HEK293 (cell line): ENCODE data around the gene TNN.

ENCODE experiments used
- CTCF ChIA-PET: fragments of 350-600 bp; formaldehyde crosslinking; extraction: SDS; loops from one replicate; lab custom pipeline; 2021; ENCODE audit warnings: antibody characterized with exemption; lab: Yijun Ruan, JAX
- POLR2A ChIA-PET: fragments of 300-600 bp; formaldehyde crosslinking; extraction: SDS; loops from one replicate; lab custom pipeline; 2020; ENCODE audit warnings: antibody characterized with exemption, inconsistent platforms; lab: Yijun Ruan, JAX
- H3K27ac ChIP-seq: fragments of 200-500 bp; sonication (Bioruptor generic); 2 replicates; pipeline ENCODE4 v1.5.1; 2014; ENCODE audit warnings: low read depth, low read length, control low read depth, inconsistent platforms; ENCODE audit errors: extremely low read depth
- H3K36me3 ChIP-seq, 2 experiments: fragments of 200-500 bp in 1 of 2; sonication (Bioruptor generic) in 1 of 2; 1 replicate in 1 of 2; 2 replicates in 1 of 2; pipeline ENCODE4 v1.5.1; 2014 to 2017; ENCODE audit warnings: inconsistent platforms in 2 of 2, low read length in 2 of 2; ENCODE audit not compliant: control insufficient read depth in 2 of 2, insufficient read depth in 1 of 2
- H3K4me1 ChIP-seq: fragments of 200-500 bp; sonication (Bioruptor generic); 2 replicates; pipeline ENCODE4 v1.5.1; 2014; ENCODE audit warnings: mild to moderate bottlenecking, low read length, inconsistent platforms; ENCODE audit not compliant: control insufficient read depth, insufficient read depth
- H3K4me3 ChIP-seq: 2 replicates; pipeline ENCODE4 v1.5.1; 2011; ENCODE audit warnings: low read depth, mild to moderate bottlenecking, control low read depth, low read length, moderate library complexity
- H3K9me3 ChIP-seq: fragments of 200-500 bp; sonication (Bioruptor generic); 2 replicates; pipeline ENCODE4 v1.5.1; 2014; ENCODE audit warnings: low read depth, low read length, inconsistent platforms; ENCODE audit not compliant: control insufficient read depth, insufficient read depth
- ATF2 ChIP-seq: fragments of 450-650 bp; formaldehyde crosslinking; IDR thresholded peaks from 2 replicates; pipeline ENCODE4 v1.5.1; 2016; ENCODE audit warnings: missing biosample characterization, missing genetic modification characterization, low read depth
- FEZF1 ChIP-seq: fragments of 450-650 bp; formaldehyde crosslinking; IDR thresholded peaks from 2 replicates; pipeline ENCODE4 v1.5.1; 2016; ENCODE audit warnings: missing biosample characterization, missing genetic modification characterization
- GLIS1 ChIP-seq: fragments of 450-650 bp; formaldehyde crosslinking; IDR thresholded peaks from 2 replicates; pipeline ENCODE4 v1.5.1; 2016; ENCODE audit warnings: missing biosample characterization, missing genetic modification characterization
- OSR2 ChIP-seq: fragments of 450-650 bp; formaldehyde crosslinking; IDR thresholded peaks from 2 replicates; pipeline ENCODE4 v1.5.1; 2016; ENCODE audit warnings: missing biosample characterization, missing genetic modification characterization
- SETDB1 ChIP-seq: IDR thresholded peaks from one replicate; pipeline ENCODE4 v1.6.1; 2017; ENCODE audit warnings: mild to moderate bottlenecking, low read length, moderate library complexity, mixed read lengths; ENCODE audit not compliant: insufficient read length
- TCF7L2 ChIP-seq: IDR thresholded peaks from 2 replicates; pipeline ENCODE4 v1.6.1; 2011; ENCODE audit warnings: low read depth, mild to moderate bottlenecking, inconsistent platforms, low read length, moderate library complexity, borderline replicate concordance
- YY2 ChIP-seq: fragments of 450-650 bp; formaldehyde crosslinking; IDR thresholded peaks from 2 replicates; pipeline ENCODE4 v1.5.1; 2016; ENCODE audit warnings: missing biosample characterization, missing genetic modification characterization
- ZBTB49 ChIP-seq: fragments of 450-650 bp; formaldehyde crosslinking; IDR thresholded peaks from 2 replicates; pipeline ENCODE4 v1.5.1; 2016; ENCODE audit warnings: missing biosample characterization, missing genetic modification characterization, low read depth
- ZNF140 ChIP-seq: fragments of 450-650 bp; formaldehyde crosslinking; IDR thresholded peaks from 2 replicates; pipeline ENCODE4 v1.5.1; 2016; ENCODE audit warnings: missing biosample characterization, missing genetic modification characterization
- ZNF214 ChIP-seq: fragments of 450-650 bp; formaldehyde crosslinking; IDR thresholded peaks from 2 replicates; pipeline ENCODE4 v1.5.1; 2017; ENCODE audit warnings: missing biosample characterization, mild to moderate bottlenecking, missing genetic modification characterization, borderline replicate concordance
- ZNF24 ChIP-seq: fragments of 450-650 bp; formaldehyde crosslinking; IDR thresholded peaks from 2 replicates; pipeline ENCODE4 v1.5.1; 2016; ENCODE audit warnings: missing biosample characterization, missing genetic modification characterization
- ZNF266 ChIP-seq: fragments of 450-650 bp; formaldehyde crosslinking; IDR thresholded peaks from 2 replicates; pipeline ENCODE4 v1.5.1; 2016; ENCODE audit warnings: missing biosample characterization, missing genetic modification characterization, low read depth
- ZNF280D ChIP-seq: fragments of 450-650 bp; formaldehyde crosslinking; IDR thresholded peaks from 2 replicates; pipeline ENCODE4 v1.5.1; 2016; ENCODE audit warnings: missing biosample characterization, missing genetic modification characterization
- ZNF292 ChIP-seq: fragments of 450-650 bp; formaldehyde crosslinking; IDR thresholded peaks from 2 replicates; pipeline ENCODE4 v1.5.1; 2016; ENCODE audit warnings: low read depth, missing biosample characterization, missing genetic modification characterization, borderline replicate concordance
- ZNF391 ChIP-seq: fragments of 450-650 bp; formaldehyde crosslinking; IDR thresholded peaks from 2 replicates; pipeline ENCODE4 v1.5.1; 2016; ENCODE audit warnings: low read depth, missing biosample characterization, missing genetic modification characterization, borderline replicate concordance
- ZNF623 ChIP-seq: fragments of 450-650 bp; formaldehyde crosslinking; IDR thresholded peaks from 2 replicates; pipeline ENCODE4 v1.5.1; 2016; ENCODE audit warnings: missing biosample characterization, missing genetic modification characterization
- ZNF660 ChIP-seq: fragments of 450-650 bp; IDR thresholded peaks from 2 replicates; pipeline ENCODE4 v1.5.1; 2018; ENCODE audit warnings: missing biosample characterization, mild to moderate bottlenecking, missing genetic modification characterization
- ZNF830 ChIP-seq: fragments of 450-650 bp; IDR thresholded peaks from 2 replicates; pipeline ENCODE4 v1.5.0; 2018; ENCODE audit warnings: missing biosample characterization, missing genetic modification characterization, low read depth, mild to moderate bottlenecking, moderate library complexity
- ZSCAN5A ChIP-seq: fragments of 450-650 bp; formaldehyde crosslinking; IDR thresholded peaks from 2 replicates; pipeline ENCODE4 v1.5.1; 2016; ENCODE audit warnings: missing biosample characterization, missing genetic modification characterization
- TF ChIP-seq, protein P1 (sequence below): fragments of 450-650 bp; formaldehyde crosslinking; IDR thresholded peaks from 2 replicates; pipeline ENCODE4 v1.5.1; 2016; ENCODE audit warnings: missing biosample characterization, missing genetic modification characterization

Gene TNN

DNA sequence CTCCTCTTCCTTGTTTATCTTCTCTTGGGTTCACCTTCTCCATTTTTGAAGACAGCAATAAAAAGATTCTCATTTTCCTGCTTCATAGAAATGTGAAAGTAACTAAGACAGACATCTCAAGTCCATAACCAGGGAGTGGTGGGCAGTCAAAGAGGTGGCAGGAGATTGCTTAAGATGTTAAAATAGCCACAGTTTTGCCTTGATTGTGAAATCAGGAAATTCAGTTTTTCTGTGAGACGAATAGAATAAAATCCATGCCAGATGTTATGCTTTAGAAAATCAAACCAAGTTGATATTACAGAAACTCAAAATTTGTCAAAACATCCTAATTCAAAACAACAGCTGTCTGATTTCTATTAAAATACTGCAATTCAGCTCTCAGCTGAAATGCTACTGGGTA is 57.2 kb downstream of the TNN start:
- ChIA-PET POLR2A (interaction anchor here (0.7 to 1.1 kb wide), 3 partner anchors 89 to 101 kb away, joined by 3 to 11 read pairs (median 3); partner anchors contain the start of gene MRPS14), CTCF (interaction anchor here (0.5 to 4.5 kb wide), 30 partner anchors 9 to 379 kb away, joined by 3 to 43 read pairs (median 4); partner anchors contain the start of genes CACYBP and TNN)
- Histone ChIP-seq H3K9me3 (no peaks in the 10 kb centered on the region), H3K4me3 (no peak overlapping the region), H3K36me3 (no peaks in the 10 kb centered on the region), H3K4me1 (no peaks in the 10 kb centered on the region), H3K27ac (no peak overlapping the region)
- no peak for TF ChIP-seq ZNF280D (tag by site-specific recombination)
- TF ChIP-seq GLIS1 = no peak
- no peak for TF ChIP-seq ATF2 (tag by site-specific recombination)
- TF ChIP-seq ZNF660 = no peak
- no peak for TF ChIP-seq SETDB1
- TF ChIP-seq ZNF391 = no peak
- TF ChIP-seq OSR2 (tag by site-specific recombination) = no peak
- TF ChIP-seq FEZF1 = no peak
- no peak for TF ChIP-seq YY2 (tag by site-specific recombination)
- no peak for TF ChIP-seq ZNF140 (tag by site-specific recombination)
- TF ChIP-seq ZNF830 = no peak
- TF ChIP-seq ZNF24 (tag by site-specific recombination) = no peak

DNA sequence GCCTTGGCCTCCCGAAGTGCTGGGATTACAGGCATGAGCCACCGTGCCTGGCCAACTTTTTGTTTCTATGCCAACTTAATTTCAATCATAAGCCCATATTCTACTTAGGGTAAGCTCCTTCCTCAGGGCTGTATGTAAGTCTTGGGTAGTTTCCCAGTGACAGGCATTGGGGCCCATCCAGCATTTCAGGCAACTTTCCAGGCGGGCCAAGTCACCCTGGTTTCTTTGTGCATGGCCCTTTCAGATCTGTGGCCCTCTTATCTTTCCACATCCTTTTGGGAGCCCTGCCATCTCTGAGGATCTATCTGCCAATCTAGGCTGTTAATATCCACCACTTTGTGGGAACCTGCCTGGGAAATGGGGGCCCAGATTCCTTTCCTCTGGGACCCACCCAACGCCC is 58.7 kb downstream of the TNN start:
- H3K4me3 ChIP-seq = no peak overlapping the region
- no peaks in the 10 kb centered on the region for H3K36me3 ChIP-seq
- H3K9me3 ChIP-seq = no peaks in the 10 kb centered on the region
- TF ChIP-seq FEZF1 (no peak), ZNF266 (tag by site-specific recombination) (no peak), TCF7L2 (no peak), ZSCAN5A (tag by site-specific recombination) (no peak), ZNF214 (tag by site-specific recombination) (no peak), ZNF623 (tag by site-specific recombination) (no peak), ZBTB49 (no peak), ZNF292 (tag by site-specific recombination) (no peak)
- TF ChIP-seq, protein P1, sequence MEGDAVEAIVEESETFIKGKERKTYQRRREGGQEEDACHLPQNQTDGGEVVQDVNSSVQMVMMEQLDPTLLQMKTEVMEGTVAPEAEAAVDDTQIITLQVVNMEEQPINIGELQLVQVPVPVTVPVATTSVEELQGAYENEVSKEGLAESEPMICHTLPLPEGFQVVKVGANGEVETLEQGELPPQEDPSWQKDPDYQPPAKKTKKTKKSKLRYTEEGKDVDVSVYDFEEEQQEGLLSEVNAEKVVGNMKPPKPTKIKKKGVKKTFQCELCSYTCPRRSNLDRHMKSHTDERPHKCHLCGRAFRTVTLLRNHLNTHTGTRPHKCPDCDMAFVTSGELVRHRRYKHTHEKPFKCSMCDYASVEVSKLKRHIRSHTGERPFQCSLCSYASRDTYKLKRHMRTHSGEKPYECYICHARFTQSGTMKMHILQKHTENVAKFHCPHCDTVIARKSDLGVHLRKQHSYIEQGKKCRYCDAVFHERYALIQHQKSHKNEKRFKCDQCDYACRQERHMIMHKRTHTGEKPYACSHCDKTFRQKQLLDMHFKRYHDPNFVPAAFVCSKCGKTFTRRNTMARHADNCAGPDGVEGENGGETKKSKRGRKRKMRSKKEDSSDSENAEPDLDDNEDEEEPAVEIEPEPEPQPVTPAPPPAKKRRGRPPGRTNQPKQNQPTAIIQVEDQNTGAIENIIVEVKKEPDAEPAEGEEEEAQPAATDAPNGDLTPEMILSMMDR = no peak
- no peak overlapping the region for H3K27ac ChIP-seq
- H3K4me1 ChIP-seq = no peaks in the 10 kb centered on the region
- ChIA-PET CTCF (interaction anchor here (3.9 to 4.5 kb wide), 2 partner anchors 20 to 98 kb away, joined by 30 to 43 read pairs; no protein-coding TSS in a partner anchor), POLR2A (interaction anchor here (1.0 kb wide), 1 partner anchor 97 kb away, joined by 3 read pairs; no protein-coding TSS in a partner anchor)
